Parathyroid adenoma (tissue), 2 donors: ENCODE measurements around the gene XRCC4.

ENCODE experiments used
- H2AFZ ChIP-seq: fragments of 300-600 bp; sonication (generic); one replicate; pipeline ENCODE4 v1.7.0; 2017; ENCODE audit warnings: antibody characterized with exemption, mild to moderate bottlenecking
- H3K27ac ChIP-seq: fragments of 300-600 bp; sonication (generic); one replicate; pipeline ENCODE4 v1.7.0; 2017
- H3K27me3 ChIP-seq: fragments of 300-600 bp; sonication (generic); one replicate; pipeline ENCODE4 v1.7.0; 2017; ENCODE audit warnings: low read length; ENCODE audit not compliant: control insufficient read depth, insufficient read depth
- H3K36me3 ChIP-seq: fragments of 300-600 bp; sonication (generic); one replicate; pipeline ENCODE4 v1.7.0; 2017; ENCODE audit warnings: low read length; ENCODE audit not compliant: control insufficient read depth, insufficient read depth
- H3K4me1 ChIP-seq: fragments of 300-600 bp; sonication (generic); one replicate; pipeline ENCODE4 v1.7.0; 2017; ENCODE audit warnings: control low read depth
- H3K4me2 ChIP-seq: fragments of 300-600 bp; sonication (generic); one replicate; pipeline ENCODE4 v1.7.0; 2017; ENCODE audit warnings: low read length
- H3K4me3 ChIP-seq: fragments of 300-600 bp; sonication (generic); one replicate; pipeline ENCODE4 v1.7.0; 2017; ENCODE audit warnings: low read depth, low read length
- H3K79me2 ChIP-seq: fragments of 300-600 bp; sonication (generic); one replicate; pipeline ENCODE4 v1.7.0; 2017; ENCODE audit warnings: control low read depth
- H3K9ac ChIP-seq: fragments of 300-600 bp; sonication (generic); one replicate; pipeline ENCODE4 v1.7.0; 2017; ENCODE audit warnings: mild to moderate bottlenecking
- H3K9me3 ChIP-seq: fragments of 300-600 bp; sonication (generic); one replicate; pipeline ENCODE4 v1.7.0; 2017; ENCODE audit warnings: low read length; ENCODE audit not compliant: control insufficient read depth
- CTCF ChIP-seq: fragments of 300-600 bp; sonication (generic); IDR thresholded peaks from one replicate; pipeline ENCODE4 v1.7.0; 2017; ENCODE audit warnings: antibody characterized with exemption, mild to moderate bottlenecking
- donor health status: primary hyperparathyroidism.

XRCC4 gene

GRCh38 chr5:83142526-83142925 is 65.2 kb downstream of the XRCC4 start:
- no peaks in the 10 kb centered on the region for H3K9me3 ChIP-seq
- no peak for TF ChIP-seq CTCF
- no peaks in the 10 kb centered on the region for H3K4me1 ChIP-seq
- no peak overlapping the region for H3K9ac ChIP-seq
- H3K36me3 ChIP-seq = no peaks in the 10 kb centered on the region
- no peak overlapping the region for H3K4me3 ChIP-seq
- H3K27ac ChIP-seq = no peak overlapping the region
- no peaks in the 10 kb centered on the region for H3K79me2 ChIP-seq
- no peak overlapping the region for H3K4me2 ChIP-seq
- H2AFZ ChIP-seq = no peak overlapping the region
- no peaks in the 10 kb centered on the region for H3K27me3 ChIP-seq

- no peaks in the 10 kb centered on the region for H3K79me2 ChIP-seq
- H3K9ac ChIP-seq = no peak overlapping the region
- H3K4me2 ChIP-seq = no peak overlapping the region
- H3K36me3 ChIP-seq = no peaks in the 10 kb centered on the region
- H2AFZ ChIP-seq = no peak overlapping the region
- no peak for TF ChIP-seq CTCF
- no peaks in the 10 kb centered on the region for H3K4me1 ChIP-seq
- H3K9me3 ChIP-seq = no peaks in the 10 kb centered on the region
- H3K4me3 ChIP-seq = no peak overlapping the region
- H3K27ac ChIP-seq = no peak overlapping the region
- no peaks in the 10 kb centered on the region for H3K27me3 ChIP-seq
These were observed 67.9 kb downstream of the XRCC4 start for GRCh38 chr5:83145241-83145640.

GRCh38 chr5:83145882-83146331 is 68.6 kb downstream of the XRCC4 start:
- TF ChIP-seq CTCF = no peak
- H2AFZ ChIP-seq = no peak overlapping the region
- H3K79me2 ChIP-seq = no peaks in the 10 kb centered on the region
- H3K9ac ChIP-seq = no peak overlapping the region
- H3K9me3 ChIP-seq = no peaks in the 10 kb centered on the region
- no peaks in the 10 kb centered on the region for H3K36me3 ChIP-seq
- no peak overlapping the region for H3K4me3 ChIP-seq
- H3K4me2 ChIP-seq = no peak overlapping the region
- H3K27me3 ChIP-seq = no peaks in the 10 kb centered on the region
- no peaks in the 10 kb centered on the region for H3K4me1 ChIP-seq
- no peak overlapping the region for H3K27ac ChIP-seq

- no peaks in the 10 kb centered on the region for H3K79me2 ChIP-seq
- H3K4me2 ChIP-seq = no peak overlapping the region
- no peaks in the 10 kb centered on the region for H3K9me3 ChIP-seq
- H3K36me3 ChIP-seq = no peaks in the 10 kb centered on the region
- no peak for TF ChIP-seq CTCF
- no peak overlapping the region for H3K27ac ChIP-seq
- H2AFZ ChIP-seq = no peak overlapping the region
- H3K9ac ChIP-seq = no peak overlapping the region
- no peaks in the 10 kb centered on the region for H3K4me1 ChIP-seq
- H3K4me3 ChIP-seq = no peak overlapping the region
- no peaks in the 10 kb centered on the region for H3K27me3 ChIP-seq
These were observed 69.1 kb downstream of the XRCC4 start for GRCh38 chr5:83146441-83146840.

GRCh38 chr5:83147593-83147992 is 70.2 kb downstream of the XRCC4 start:
- no peak overlapping the region for H2AFZ ChIP-seq
- no peaks in the 10 kb centered on the region for H3K4me1 ChIP-seq
- H3K4me3 ChIP-seq = no peak overlapping the region
- H3K4me2 ChIP-seq = no peak overlapping the region
- no peak overlapping the region for H3K9ac ChIP-seq
- H3K27me3 ChIP-seq = no peaks in the 10 kb centered on the region
- no peak for TF ChIP-seq CTCF
- no peaks in the 10 kb centered on the region for H3K36me3 ChIP-seq
- no peaks in the 10 kb centered on the region for H3K9me3 ChIP-seq
- H3K27ac ChIP-seq = no peak overlapping the region
- H3K79me2 ChIP-seq = no peaks in the 10 kb centered on the region
